Stimulated activated CD4-positive, alpha-beta T cell treated with anti-CD3 and anti-CD28 coated beads, Interleukin-4, amount 100 ng/mL, for 4 hours (primary cell): Measurements from ENCODE around the gene SERPIND1.
"Not testable (repeated sequence)": the region's sequence is repeated elsewhere in the genome, so short reads cannot be mapped to it uniquely, and the experiment has no call there.

Source experiments
- DNase-seq, 2 experiments: peaks; one replicate each; pipeline ENCODE4 v3.0.0-alpha.2; 2020

SERPIND1 gene, protein sequence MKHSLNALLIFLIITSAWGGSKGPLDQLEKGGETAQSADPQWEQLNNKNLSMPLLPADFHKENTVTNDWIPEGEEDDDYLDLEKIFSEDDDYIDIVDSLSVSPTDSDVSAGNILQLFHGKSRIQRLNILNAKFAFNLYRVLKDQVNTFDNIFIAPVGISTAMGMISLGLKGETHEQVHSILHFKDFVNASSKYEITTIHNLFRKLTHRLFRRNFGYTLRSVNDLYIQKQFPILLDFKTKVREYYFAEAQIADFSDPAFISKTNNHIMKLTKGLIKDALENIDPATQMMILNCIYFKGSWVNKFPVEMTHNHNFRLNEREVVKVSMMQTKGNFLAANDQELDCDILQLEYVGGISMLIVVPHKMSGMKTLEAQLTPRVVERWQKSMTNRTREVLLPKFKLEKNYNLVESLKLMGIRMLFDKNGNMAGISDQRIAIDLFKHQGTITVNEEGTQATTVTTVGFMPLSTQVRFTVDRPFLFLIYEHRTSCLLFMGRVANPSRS

DNA sequence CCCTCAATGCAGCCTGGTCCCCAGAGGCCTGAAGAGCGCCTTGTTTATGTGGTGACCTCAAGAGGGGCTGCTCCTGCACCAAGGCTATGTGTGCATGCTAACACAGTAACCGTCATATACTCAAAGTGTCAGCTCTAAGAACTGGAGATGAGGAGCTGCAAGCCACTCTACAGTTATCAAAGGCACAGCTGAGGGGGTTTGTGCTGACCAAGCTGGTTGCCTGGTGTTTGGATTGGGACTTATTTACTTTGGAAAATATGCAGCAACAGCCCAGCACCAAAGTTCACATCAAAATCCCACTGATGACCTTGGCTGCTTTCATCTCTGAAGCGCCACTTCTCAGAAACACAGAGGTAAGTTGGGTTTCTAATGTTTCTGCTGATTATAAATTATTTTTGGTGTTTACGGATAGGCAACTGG lies at the start of gene SERPIND1:
Gene SERPIND1 (plus strand): TSS at position 321 of the 420 bp plus-strand sequence. CDS start 5,200 bp downstream, outside the sequence.
- no peak for DNase-seq

DNA sequence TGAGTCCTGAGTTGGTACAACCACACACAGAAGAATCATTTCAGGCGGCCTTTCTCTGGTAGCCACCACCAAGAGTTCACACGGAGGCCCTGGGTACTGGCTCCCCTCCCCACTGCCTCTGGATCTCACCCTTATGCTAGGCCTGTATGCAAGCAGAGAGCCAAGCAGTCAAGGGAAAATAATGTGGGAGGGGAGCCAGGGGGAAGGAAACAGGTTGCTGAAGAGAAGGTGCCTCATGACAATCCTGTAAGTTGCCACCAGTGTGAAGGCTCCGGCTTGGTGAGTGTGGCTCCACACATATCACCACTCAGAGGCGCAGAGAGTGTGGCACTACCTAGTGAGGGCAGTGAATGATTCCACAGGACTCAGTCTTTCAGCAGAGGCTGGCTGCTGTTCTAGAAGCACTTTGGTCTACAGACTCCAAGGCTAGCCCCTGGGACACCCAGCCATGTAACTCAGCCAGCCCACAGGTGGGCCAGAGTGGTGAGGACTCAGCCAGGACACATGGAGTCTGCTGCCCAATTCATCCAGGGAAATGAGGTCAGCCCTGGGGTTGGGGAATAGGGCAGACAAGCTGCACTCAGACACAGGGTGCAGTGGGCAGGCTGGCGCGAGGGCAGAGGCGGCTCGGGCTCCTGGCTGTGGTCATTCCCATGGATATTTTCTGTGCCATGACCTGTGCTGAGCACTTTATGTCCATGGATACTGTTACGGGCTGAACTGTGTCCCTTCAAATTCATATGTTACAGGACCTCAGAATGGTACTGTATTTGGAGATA lies 49.0 kb upstream of the SERPIND1 start:
- DNase-seq: no peak

DNA sequence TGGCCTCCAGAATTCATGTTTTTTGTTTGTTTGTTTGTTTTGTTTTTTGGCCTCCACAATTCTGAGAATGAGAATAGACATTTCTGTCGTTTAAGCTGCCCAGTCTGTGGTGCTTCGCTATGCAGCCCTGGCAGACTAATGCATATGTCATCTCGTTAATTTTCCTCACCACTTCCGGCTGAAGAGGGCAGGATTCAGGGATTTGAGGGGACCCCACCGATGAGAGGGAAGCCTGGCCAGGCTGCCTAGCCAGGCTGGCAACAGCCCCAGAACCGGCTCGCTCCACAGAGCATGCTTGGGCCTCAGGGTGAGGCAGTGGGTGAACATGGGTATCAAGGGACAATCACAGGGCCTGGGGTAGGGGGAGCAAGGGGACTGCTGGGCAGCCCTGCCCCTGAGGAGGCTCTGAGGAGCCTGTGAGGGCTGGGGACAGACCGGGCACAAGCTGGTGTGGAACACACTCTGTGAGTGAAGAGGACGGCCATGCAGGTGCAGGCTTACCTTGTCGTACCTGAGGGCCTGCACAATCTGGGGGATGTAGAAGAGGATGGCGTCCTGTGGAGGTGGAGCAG lies 47.8 kb upstream of the SERPIND1 start:
- no peak for DNase-seq

DNA sequence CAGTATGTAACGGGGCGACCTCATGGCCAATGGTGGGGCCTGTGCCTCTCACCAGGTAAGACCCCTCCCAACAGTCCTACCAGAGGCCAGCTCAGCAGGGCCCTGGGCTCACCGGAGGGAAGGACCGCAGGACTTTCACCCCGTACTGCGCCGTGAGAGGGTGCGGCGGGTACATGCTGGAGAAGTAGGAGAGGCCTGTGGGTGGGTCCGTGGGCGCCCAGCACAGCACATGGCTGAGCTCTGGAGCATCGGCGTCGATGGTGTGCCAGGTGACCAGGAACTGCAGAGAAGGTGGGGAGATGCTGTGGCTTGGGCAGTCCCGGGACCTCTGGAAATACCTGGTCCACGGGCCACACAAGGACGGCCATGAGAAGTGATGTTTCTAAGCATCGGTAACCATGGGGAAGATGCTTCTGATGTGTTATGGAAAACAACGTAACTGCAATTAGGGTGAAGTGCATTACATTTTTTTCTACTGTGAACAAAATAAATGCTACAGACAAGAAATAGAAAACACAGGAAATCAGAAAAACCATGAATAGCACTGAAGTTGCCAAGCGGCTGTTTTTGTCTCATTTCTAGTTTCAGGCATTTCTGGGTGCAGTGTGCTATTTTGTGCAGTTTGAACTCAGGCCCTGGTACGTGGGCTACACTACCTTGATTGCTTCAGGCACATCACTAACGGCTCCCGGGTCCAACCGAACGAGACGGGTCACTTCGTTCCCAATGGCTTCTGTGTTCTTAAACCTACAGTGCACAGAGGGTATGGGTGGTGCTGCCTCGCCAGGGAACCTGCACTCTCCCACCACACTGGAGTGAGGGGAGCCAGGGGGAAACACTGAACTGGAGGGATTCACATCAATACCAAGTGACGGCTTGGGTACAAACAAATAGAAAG lies 46.5 kb upstream of the SERPIND1 start:
- no peak for DNase-seq

DNA sequence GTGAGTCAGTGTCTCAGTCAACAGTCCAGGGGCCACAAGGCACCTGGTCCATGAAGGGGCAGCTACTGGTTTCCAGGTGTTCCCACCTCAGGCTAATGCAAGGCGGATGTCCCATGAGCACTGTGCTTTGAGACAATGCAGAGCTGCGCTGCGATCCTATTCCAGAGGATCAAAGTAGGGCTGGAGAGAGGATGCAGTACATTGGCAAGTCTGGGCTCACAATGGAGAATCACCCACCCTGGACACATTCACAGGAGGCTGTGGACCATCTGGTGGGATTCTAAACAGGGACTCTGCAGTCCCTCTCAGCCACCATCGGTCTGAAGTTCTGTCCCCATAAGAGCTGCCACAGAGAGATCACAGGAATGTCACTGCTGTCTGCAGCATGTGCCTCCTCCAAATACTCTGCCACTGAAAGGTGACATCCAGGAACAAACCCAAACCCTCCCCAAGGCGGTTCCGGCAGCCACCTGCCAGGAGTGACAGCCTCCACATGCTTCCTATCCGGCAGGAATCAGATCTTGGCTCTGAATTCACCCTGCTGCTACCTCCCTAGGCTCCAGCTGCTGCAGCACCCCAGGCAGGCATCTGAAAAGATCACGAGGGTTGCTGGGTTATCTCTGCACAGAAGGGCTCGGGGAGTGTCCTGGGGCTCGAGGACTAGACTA lies 45.3 kb upstream of the SERPIND1 start:
- no peak for DNase-seq

DNA sequence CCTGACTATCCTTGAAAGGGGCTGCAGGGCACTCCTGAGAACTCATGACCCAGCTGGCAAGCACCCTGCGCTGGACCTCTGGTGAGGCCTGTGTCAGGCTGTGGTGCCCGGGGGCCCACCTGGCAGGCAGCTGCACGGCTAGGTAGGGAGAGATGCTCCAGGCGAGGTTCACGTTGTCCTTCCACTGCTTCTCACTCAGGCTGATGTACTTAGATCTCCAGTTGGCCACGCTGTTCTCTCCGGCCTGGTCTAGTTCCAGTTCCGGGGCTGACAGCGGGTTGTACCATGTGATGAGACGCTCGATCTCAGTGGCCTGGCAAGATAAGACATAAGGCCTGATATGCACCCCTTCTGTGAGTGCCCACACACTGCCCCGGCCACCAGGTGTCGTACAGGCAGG lies 44.7 kb upstream of the SERPIND1 start:
- no peak for DNase-seq

DNA sequence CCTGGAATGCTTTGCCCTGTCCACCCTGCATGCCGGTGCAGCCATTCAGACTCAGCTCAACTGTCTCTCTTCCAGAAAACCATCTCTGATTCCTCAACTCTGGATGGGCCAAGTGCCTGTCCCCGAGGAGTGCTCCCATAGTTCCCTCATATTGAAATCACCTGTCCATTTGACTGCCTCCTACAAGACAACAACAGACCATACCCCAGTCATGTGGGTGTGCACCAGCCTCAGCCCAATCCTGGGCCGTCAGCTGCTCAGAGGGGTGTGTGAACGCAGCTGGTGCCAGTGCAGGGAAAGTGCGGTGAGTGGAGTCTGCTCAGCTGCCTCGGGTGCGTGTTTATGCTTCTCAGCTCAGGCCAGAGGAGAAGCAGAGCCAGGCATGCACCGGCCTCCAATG lies 41.5 kb upstream of the SERPIND1 start:
- DNase-seq: not testable (repeated sequence)

DNA sequence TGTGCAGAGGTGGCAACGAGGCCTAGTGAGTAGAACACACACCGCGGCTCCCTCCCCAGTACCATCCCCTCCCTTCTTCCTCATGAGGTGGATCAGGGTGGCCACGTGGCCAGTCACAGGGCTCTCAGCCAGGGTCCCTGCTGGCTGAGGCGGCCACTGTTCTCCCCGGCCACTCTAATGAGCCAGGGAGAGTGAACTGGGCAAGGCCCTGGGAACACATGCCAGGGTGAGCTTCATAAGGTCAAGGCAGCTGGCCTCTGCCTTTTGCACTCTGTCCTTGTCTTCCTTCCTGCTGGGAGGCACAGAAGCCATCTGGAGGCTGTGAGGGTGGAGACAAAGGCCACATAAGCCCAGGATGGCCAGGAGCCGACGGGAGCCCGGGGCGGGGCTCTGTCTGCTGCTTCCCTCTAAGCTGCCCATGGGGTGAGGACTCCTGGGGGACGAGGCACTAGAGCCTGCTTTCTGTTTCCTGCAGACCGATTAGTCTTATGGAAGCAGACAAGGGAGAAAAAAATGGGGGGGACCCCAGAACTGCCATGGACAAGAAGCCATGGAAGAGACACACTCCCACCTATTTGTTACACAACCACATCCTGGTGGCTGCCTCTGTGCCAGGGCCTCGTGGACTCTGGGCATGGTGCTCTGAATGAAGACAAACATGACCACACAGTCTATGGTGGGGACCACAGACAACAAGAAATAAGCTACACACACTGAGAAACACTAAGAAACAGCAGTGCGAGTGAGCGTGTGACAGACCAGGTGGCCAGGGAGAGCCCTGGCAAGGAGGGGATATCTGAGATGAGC lies 38.4 kb upstream of the SERPIND1 start:
- DNase-seq: not testable (repeated sequence)

DNA sequence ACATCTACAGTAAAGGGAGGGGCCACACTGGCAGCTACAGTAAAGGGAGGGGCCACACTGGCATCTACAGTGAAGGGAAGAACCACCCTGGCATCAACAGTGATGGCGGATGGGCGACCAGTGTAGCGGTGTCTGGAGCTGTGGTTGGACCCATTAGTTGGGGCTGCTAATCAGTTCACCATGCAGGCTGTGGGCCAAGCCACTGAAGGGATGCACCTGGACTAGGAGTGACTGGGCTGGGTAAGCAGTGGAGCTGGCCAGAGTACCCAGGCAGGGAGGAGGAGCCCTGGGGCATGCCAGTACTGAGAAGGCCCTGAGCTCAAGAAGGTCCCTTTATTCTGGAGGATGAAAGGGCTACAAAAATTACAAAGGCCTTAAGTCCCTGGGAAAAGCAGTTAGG lies 37.0 kb upstream of the SERPIND1 start:
- not testable (repeated sequence) for DNase-seq

DNA sequence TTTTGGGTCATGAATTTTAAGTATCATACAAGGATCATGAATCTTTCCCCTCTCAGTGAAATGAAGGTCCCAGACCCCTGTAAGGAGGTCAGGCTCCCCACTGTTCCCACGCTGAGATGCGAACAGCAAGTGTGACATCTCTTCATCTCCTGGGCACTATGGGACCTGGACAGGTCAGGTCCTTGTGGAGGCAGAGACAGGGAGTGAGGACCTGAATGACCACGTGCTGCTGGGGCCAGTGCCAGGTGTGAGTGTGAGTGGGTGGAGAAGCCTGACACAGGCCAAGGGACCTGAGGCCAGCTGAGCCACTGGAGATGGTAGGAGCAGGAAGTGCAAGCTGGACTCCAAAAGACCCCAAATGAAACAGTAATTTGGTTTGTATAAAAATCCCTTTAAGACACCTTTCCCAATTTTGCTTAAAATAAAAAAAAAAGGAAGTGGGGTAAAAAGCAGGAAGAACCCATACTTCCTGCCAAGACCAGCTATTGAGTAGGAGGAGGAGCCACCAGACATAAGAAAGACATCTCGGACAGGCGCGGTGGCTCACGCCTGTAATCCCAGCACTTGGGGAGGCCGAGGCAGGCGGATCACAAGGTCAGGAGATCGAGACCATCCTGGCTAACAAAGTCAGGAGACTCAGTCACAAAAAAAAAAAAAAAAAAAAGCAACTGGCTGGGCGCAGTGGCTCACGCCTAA lies 35.4 kb upstream of the SERPIND1 start:
- no peak for DNase-seq

DNA sequence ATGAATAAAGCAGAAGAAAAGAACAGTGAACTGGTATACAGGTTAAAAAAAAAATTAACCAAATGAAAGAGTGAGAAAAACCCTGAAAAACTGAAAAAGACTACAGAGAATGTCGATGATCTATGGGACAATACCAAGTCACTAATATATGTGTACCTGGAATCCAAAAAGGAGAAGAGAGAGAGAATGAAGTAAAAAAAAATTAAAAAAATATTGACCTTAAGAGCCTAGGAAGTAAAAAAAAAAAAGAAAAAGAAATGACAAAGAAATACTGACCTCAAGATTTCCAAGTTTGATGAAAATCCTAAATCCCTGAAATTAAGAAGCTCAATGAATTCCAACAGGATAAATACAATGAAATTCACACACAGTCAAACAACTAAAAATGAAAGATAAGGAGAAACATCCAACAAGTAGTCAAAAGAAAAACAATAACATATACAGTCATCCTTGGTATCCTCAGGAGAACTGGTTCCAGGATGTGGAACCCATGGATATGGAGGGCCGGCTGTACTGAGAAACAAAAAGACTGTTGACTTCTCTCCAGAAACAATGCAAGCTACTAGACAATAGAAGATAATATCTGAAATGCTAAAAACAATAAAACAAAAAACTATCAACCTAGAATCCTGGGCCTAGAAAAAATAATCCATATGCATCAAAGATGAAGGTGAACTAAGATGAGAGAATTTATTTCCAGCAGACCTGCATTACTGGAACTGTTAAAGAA lies 33.5 kb upstream of the SERPIND1 start:
- DNase-seq: no peak

DNA sequence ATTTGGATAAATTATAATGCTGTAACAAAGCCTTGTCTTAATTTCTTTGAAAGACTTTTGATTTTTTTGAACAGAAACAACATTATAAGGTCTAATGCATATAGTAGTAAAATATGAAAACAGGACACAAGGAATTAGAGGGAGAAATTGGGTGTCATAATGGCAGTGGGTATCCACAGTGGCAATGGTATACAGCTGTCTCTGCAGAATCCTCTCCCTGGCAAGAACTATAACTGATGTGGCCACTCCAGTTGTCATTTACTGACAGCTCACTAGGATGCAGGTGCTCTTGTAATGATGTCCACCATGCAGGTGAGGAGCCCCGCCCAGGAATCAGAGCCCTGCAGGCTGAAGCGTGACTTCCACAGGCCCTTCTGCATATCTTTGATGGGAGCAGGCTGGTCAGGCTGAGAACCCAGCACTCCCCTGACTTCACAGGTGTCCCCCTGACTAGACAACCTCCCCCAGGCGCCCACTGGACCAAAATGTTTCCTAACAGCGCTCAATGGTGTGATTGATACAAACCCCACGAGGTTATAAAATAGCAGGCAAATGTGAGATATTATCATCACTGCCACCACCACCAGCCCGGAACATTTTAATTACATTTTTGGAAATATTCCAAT lies 32.8 kb upstream of the SERPIND1 start:
- DNase-seq: no peak

DNA sequence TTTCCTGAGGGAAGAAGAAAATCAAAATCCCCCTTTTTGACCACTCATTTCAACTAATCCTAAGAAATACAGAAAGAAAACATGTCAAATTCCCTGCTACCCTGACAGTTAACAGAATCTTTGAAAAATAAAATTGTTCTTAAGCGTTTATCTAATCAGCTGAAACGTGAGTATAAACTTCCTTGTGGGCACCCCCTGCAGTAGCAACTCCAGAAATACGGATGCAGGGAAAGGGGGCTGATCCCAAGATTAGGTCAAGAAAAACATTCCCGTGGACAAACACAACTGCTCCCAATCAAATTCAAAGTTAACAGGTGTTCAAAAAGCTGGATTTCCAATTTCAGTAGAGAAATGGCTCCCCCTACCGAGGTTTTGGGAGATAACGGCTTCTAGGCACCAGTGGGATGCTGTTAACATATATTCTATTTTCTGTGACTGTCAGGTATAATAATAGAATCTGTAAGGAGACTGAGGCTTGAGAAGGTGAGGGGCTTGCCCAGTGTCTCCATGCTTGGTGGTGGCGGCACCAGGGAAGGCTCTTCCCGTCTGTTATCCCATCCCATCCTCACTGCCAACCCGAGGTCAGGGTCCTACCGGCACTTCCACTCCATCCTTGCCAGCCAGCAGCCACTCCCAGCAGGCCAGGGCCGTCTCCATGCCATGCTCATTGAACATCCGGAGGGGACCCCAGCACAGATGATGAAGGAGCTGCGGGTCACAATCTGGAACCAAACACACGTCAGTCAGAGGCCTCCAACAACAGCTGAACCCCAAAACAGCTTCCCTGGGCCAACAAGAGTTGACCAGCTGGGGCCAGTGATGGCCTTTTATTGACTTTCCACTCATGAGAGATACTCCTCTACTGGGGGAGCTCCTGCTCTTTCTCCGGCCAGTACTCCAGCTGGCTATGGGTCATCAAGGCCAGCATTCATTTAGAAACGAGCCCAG lies 32.0 kb upstream of the SERPIND1 start:
- peak; percentile 12 to 13 for DNase-seq

DNA sequence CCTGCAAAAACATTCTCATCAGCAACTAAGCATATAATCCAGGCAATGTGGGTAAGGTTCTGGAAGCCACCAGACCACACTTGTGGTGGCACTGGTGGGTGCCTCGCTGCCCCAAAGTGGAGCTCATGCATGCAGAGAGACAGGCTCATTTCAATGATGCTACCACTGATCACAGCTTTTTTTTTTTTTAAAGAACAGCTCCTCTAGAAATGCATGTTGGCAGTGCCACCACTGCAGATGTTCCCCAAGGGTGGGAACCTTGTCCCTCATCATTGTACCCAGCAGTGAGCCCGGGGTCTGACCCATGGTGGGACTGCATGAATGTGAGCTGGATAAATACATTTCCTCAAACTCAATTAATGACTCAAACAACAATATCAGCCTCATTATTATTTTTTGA lies 31.1 kb upstream of the SERPIND1 start:
- DNase-seq: no peak

DNA sequence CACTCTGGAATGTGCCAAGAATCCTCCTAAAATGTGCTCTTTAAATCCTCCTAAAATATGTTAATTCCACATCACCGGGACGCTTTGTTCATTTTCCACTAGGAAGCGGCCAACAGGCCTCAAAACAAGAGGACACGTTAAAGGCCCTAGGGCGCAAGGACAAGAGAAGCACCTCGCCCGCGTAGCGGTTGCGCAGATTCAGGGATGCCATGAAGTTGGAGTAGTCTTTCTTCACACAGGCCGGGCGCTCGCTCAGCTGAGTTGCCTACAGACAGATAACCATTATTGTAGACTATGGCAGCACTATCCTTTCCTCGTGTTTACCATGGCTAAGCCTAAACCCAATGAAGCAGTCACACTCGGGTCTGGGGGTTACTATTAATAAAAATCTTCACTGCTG lies 29.5 kb upstream of the SERPIND1 start:
- no peak for DNase-seq

DNA sequence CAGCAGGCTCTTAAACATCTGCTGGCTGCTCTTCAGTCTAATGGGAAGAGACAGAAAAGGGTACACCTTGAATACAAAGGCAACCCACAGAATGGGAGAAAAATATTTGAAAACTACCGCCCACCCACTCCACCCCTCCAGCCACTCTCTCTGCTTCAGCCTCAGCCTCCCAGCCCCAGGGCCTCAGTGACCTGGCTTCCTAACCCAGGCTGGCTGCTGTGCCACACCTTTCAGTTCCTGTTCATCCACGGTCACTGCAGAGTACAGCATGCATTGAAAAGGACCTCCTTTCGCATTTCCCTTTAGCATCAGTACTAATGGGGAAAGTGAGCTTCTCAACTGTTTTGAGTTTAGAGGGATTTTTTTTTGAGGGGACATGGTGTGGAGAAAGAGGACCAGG lies 28.8 kb upstream of the SERPIND1 start:
- DNase-seq: no peak

DNA sequence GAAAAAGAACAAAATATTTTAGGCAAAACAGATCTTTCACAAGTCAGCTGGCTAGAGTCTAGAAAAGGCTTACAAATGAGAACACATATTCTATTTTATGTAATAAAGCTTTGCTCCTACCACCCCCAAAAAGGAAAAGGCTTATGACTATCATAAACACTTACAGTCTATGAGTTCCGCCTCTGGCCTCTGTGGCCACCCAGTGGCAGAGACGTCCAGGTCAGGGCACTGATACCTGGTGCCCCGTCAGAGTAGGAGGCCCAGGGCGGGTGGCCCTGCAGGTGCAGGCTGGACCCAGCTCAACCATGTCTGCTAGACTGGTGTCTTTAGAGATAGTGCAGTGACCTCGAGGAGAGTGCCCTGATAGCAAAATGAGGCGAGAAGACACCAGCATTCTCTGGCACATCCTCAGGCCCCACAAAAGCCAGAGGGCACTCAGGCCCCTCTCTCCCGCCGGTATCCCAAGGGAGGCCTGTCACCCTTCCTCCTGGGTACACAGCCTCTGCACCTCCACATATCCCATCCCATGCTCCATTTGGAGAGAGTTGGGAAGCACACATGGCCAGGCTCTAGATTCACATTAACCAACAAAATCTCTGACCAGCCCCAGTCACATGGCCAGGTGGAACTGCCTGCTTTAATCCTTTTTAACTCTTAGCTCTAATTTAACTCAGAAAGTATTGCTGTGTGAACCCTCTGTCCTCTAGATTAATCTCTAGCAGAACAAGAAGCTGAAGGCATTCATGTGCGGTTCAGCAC lies 27.3 kb upstream of the SERPIND1 start:
- DNase-seq: no peak
